Mesenchymal stem cell (in vitro differentiated cells and primary cell): Measurements from ENCODE around the gene OR9A4.

Experiments
- DNase-seq: peaks from one replicate; pipeline ENCODE4 v3.0.0-alpha.2; 2013
- H2AFZ ChIP-seq: one replicate; pipeline ENCODE4 v1.6.1; 2013; ENCODE audit warnings: low read depth, mild to moderate bottlenecking, control low read depth, inconsistent platforms, low read length, moderate library complexity
- H2AK5ac ChIP-seq: 2 replicates; pipeline ENCODE4 v1.6.1; 2013; ENCODE audit warnings: low read length, moderate library complexity, mild to moderate bottlenecking, inconsistent platforms; ENCODE audit not compliant: severe bottlenecking
- H2BK120ac ChIP-seq: one replicate; pipeline ENCODE4 v1.6.1; 2013; ENCODE audit warnings: low read depth, mild to moderate bottlenecking, inconsistent platforms, low read length, moderate library complexity
- H2BK12ac ChIP-seq, 2 experiments: one replicate each; pipeline ENCODE4 v1.6.1; 2013; ENCODE audit warnings: inconsistent platforms in 2 of 2, low read length in 2 of 2, mild to moderate bottlenecking in 2 of 2, moderate library complexity in 2 of 2, control low read depth in 1 of 2
- H2BK15ac ChIP-seq: one replicate; pipeline ENCODE4 v1.6.1; 2013; ENCODE audit warnings: mild to moderate bottlenecking, low read depth, inconsistent platforms; ENCODE audit not compliant: poor library complexity, severe bottlenecking
- H2BK5ac ChIP-seq: 2 replicates; pipeline ENCODE4 v1.6.1; 2013; ENCODE audit warnings: low read depth, mild to moderate bottlenecking, low read length, control low read depth, inconsistent platforms; ENCODE audit not compliant: poor library complexity, severe bottlenecking
- H3K14ac ChIP-seq, 2 experiments: one replicate each; pipeline ENCODE4 v1.6.1; 2013; ENCODE audit warnings: inconsistent platforms in 2 of 2, low read length in 2 of 2, control low read depth in 1 of 2, mild to moderate bottlenecking in 1 of 2, moderate library complexity in 1 of 2
- H3K18ac ChIP-seq, 2 experiments: one replicate each; pipeline ENCODE4 v1.6.1; 2013; ENCODE audit warnings: inconsistent platforms in 2 of 2, low read length in 2 of 2, control low read depth in 1 of 2, low read depth in 1 of 2, mild to moderate bottlenecking in 1 of 2
- H3K23ac ChIP-seq, 2 experiments: one replicate each; pipeline ENCODE4 v1.6.1; 2013; ENCODE audit warnings: inconsistent platforms in 2 of 2, low read length in 2 of 2, mild to moderate bottlenecking in 2 of 2, moderate library complexity in 2 of 2, control low read depth in 1 of 2
- H3K27ac ChIP-seq: 2 replicates; pipeline ENCODE4 v1.5.1; 2013; ENCODE audit warnings: mild to moderate bottlenecking, moderate library complexity, low read length, control low read depth, inconsistent platforms; ENCODE audit not compliant: poor library complexity, severe bottlenecking
- H3K27me3 ChIP-seq, 2 experiments: 2 replicates each; pipeline versions ENCODE4 v1.6.1 to v1.7.0; 2013; ENCODE audit warnings: low read length in 2 of 2, mild to moderate bottlenecking in 2 of 2, moderate library complexity in 2 of 2, control low read depth in 1 of 2, inconsistent platforms in 1 of 2; ENCODE audit not compliant: control insufficient read depth in 1 of 2, insufficient read depth in 1 of 2
- H3K36me3 ChIP-seq, 2 experiments: 2 replicates each; pipeline versions ENCODE4 v1.6.1 to v1.7.0; 2013; ENCODE audit warnings: low read length in 2 of 2, control low read depth in 1 of 2, inconsistent platforms in 1 of 2, low read depth in 1 of 2, mild to moderate bottlenecking in 1 of 2; ENCODE audit not compliant: insufficient read depth in 2 of 2, control insufficient read depth in 1 of 2
- H3K4ac ChIP-seq, 2 experiments: one replicate each; pipeline ENCODE4 v1.6.1; 2013; ENCODE audit warnings: inconsistent platforms in 2 of 2, low read length in 2 of 2, mild to moderate bottlenecking in 2 of 2, moderate library complexity in 2 of 2, control low read depth in 1 of 2, low read depth in 1 of 2
- H3K4me1 ChIP-seq: 2 replicates; pipeline ENCODE4 v1.6.1; 2013; ENCODE audit warnings: low read depth, low read length, control low read depth; ENCODE audit not compliant: control insufficient read depth, insufficient read depth
- H3K4me2 ChIP-seq: 2 replicates; pipeline ENCODE4 v1.6.1; 2013; ENCODE audit warnings: low read length, mild to moderate bottlenecking, inconsistent platforms; ENCODE audit not compliant: poor library complexity, severe bottlenecking
- H3K4me3 ChIP-seq, 2 experiments: 2 replicates each; pipeline versions ENCODE4 v1.5.1 to v1.7.0; 2013; ENCODE audit warnings: low read length in 2 of 2, mild to moderate bottlenecking in 2 of 2, control low read depth in 1 of 2, low read depth in 1 of 2; ENCODE audit not compliant: insufficient read depth in 1 of 2
- H3K79me1 ChIP-seq: replicated peaks from 2 replicates; pipeline ENCODE4 v1.6.1; 2013; ENCODE audit warnings: mild to moderate bottlenecking, control low read depth, low read length, inconsistent platforms; ENCODE audit not compliant: poor library complexity, severe bottlenecking
- H3K9ac ChIP-seq: 2 replicates; pipeline ENCODE4 v1.7.0; 2013; ENCODE audit warnings: mild to moderate bottlenecking, low read length, moderate library complexity
- H3K9me3 ChIP-seq: 2 replicates; pipeline ENCODE4 v1.7.0; 2013; ENCODE audit warnings: mild to moderate bottlenecking, low read length; ENCODE audit not compliant: control insufficient read depth
- H4K8ac ChIP-seq: one replicate; pipeline ENCODE4 v1.6.1; 2013; ENCODE audit warnings: inconsistent platforms, mild to moderate bottlenecking, low read length, moderate library complexity
- H4K91ac ChIP-seq: one replicate; pipeline ENCODE4 v1.6.1; 2013; ENCODE audit warnings: mild to moderate bottlenecking, low read length, inconsistent platforms
- WGBS: methylation state at CpG from one replicate; pipeline ENCODE4 v1.1.7; 2013; ENCODE audit warnings: mixed read lengths; 5-methylcytosine and 5-hydroxymethylcytosine counted together

OR9A4 gene

GRCh38 chr7:141928146-141928844 is 12.1 kb downstream of the OR9A4 start:
- H3K9me3 ChIP-seq = peaks cover 19% of the 10 kb centered on the region
- no peak overlapping the region for H2AK5ac ChIP-seq
- no peak overlapping the region for H3K27ac ChIP-seq
- 100% methylated on average over 2 of the region's 2 CpGs for WGBS
- H3K27me3 ChIP-seq = no peaks in the 10 kb centered on the region
- H2AFZ ChIP-seq = no peak overlapping the region
- no peaks in the 10 kb centered on the region for H3K79me1 ChIP-seq
- no peak overlapping the region for H3K14ac ChIP-seq
- H2BK5ac ChIP-seq = no peak overlapping the region
- no peak for DNase-seq
- no peaks in the 10 kb centered on the region for H3K36me3 ChIP-seq
- no peak overlapping the region for H2BK15ac ChIP-seq
- H3K4ac ChIP-seq = no peak overlapping the region
- no peak overlapping the region for H3K4me2 ChIP-seq
- H3K18ac ChIP-seq = no peak overlapping the region
- no peak overlapping the region for H3K23ac ChIP-seq
- no peaks in the 10 kb centered on the region for H3K4me1 ChIP-seq
- H4K91ac ChIP-seq = no peak overlapping the region
- H3K9ac ChIP-seq = no peak overlapping the region
- H2BK120ac ChIP-seq = no peak overlapping the region
- H2BK12ac ChIP-seq = no peak overlapping the region
- H3K4me3 ChIP-seq = no peak overlapping the region
- no peak overlapping the region for H4K8ac ChIP-seq

- no peak overlapping the region for H3K4ac ChIP-seq
- H3K79me1 ChIP-seq = no peaks in the 10 kb centered on the region
- H2BK5ac ChIP-seq = no peak overlapping the region
- no peaks in the 10 kb centered on the region for H3K4me1 ChIP-seq
- peaks cover 19% of the 10 kb centered on the region for H3K9me3 ChIP-seq
- no peaks in the 10 kb centered on the region for H3K36me3 ChIP-seq
- H3K4me2 ChIP-seq = no peak overlapping the region
- H2AK5ac ChIP-seq = no peak overlapping the region
- no peak overlapping the region for H3K23ac ChIP-seq
- H3K14ac ChIP-seq = no peak overlapping the region
- H2BK12ac ChIP-seq = no peak overlapping the region
- H4K8ac ChIP-seq = no peak overlapping the region
- H2BK15ac ChIP-seq = no peak overlapping the region
- H3K9ac ChIP-seq = no peak overlapping the region
- H3K27ac ChIP-seq = no peak overlapping the region
- no peak overlapping the region for H2AFZ ChIP-seq
- no peaks in the 10 kb centered on the region for H3K27me3 ChIP-seq
- no peak overlapping the region for H3K18ac ChIP-seq
- no peak for DNase-seq
- H3K4me3 ChIP-seq = no peak overlapping the region
- H4K91ac ChIP-seq = no peak overlapping the region
- H2BK120ac ChIP-seq = no peak overlapping the region
- WGBS = 85% methylated on average over 3 of the region's 3 CpGs
Measured at GRCh38 chr7:141928845-141929195, 12.6 kb downstream of the OR9A4 start.

GRCh38 chr7:141930211-141930610 is 14.0 kb downstream of the OR9A4 start:
- H4K8ac ChIP-seq = no peak overlapping the region
- no peak overlapping the region for H3K14ac ChIP-seq
- no peaks in the 10 kb centered on the region for H3K36me3 ChIP-seq
- H2AFZ ChIP-seq = no peak overlapping the region
- no peak overlapping the region for H2AK5ac ChIP-seq
- no peak overlapping the region for H3K4me3 ChIP-seq
- no peak overlapping the region for H2BK5ac ChIP-seq
- no peak overlapping the region for H3K4ac ChIP-seq
- no peak for DNase-seq
- no peak overlapping the region for H2BK120ac ChIP-seq
- no peaks in the 10 kb centered on the region for H3K79me1 ChIP-seq
- no peak overlapping the region for H2BK12ac ChIP-seq
- H3K4me2 ChIP-seq = no peak overlapping the region
- no peak overlapping the region for H4K91ac ChIP-seq
- H3K18ac ChIP-seq = no peak overlapping the region
- H3K27me3 ChIP-seq = no peaks in the 10 kb centered on the region
- H3K27ac ChIP-seq = no peak overlapping the region
- H2BK15ac ChIP-seq = no peak overlapping the region
- no peak overlapping the region for H3K9ac ChIP-seq
- no peak overlapping the region for H3K23ac ChIP-seq
- no peaks in the 10 kb centered on the region for H3K4me1 ChIP-seq
- 91% methylated on average over 5 of the region's 5 CpGs for WGBS
- peaks cover 19% of the 10 kb centered on the region for H3K9me3 ChIP-seq

- WGBS = 76% methylated on average over 2 of the region's 3 CpGs
- H2BK120ac ChIP-seq = no peak overlapping the region
Measured at GRCh38 chr7:141941075-141941474, 24.9 kb downstream of the OR9A4 start.

More at GRCh38 chr7:141941075-141941474, 24.9 kb downstream of the OR9A4 start:
- Histone ChIP-seq H2AK5ac (no peak overlapping the region), H2AFZ (no peak overlapping the region), H2BK15ac (no peak overlapping the region), H3K14ac (no peak overlapping the region), H3K4me3 (no peak overlapping the region), H3K79me1 (no peaks in the 10 kb centered on the region), H3K27ac (no peak overlapping the region), H4K91ac (no peak overlapping the region), H4K8ac (no peak overlapping the region), H2BK12ac (no peak overlapping the region), H3K4ac (no peak overlapping the region), H3K4me1 (no peaks in the 10 kb centered on the region), H3K9ac (no peak overlapping the region), H3K36me3 (no peaks in the 10 kb centered on the region), H3K9me3 (peaks cover 22% of the 10 kb centered on the region), H3K4me2 (no peak overlapping the region), H3K27me3 (no peaks in the 10 kb centered on the region), H3K23ac (no peak overlapping the region), H3K18ac (no peak overlapping the region), H2BK5ac (no peak overlapping the region)
- DNase-seq = no peak
